ENCODE data around the gene OR9Q1.

The OR9Q1 gene

GRCh38 chr11:58133309-58134076 is 109.8 kb downstream of the OR9Q1 start:
- no peak for TF ChIP-seq POLR2A (IDR thresholded peaks at IDR 0.05; ENCODE audit: low read depth, low read length)
- no peak for FAIRE-seq
- no peak for DNase-seq (ENCODE audit: insufficient read length, low spot score)

GRCh38 chr11:58134151-58134550 is 110.5 kb downstream of the OR9Q1 start:
- FAIRE-seq (no peak), DNase-seq (ENCODE audit: insufficient read length, low spot score) (no peak)

DNA sequence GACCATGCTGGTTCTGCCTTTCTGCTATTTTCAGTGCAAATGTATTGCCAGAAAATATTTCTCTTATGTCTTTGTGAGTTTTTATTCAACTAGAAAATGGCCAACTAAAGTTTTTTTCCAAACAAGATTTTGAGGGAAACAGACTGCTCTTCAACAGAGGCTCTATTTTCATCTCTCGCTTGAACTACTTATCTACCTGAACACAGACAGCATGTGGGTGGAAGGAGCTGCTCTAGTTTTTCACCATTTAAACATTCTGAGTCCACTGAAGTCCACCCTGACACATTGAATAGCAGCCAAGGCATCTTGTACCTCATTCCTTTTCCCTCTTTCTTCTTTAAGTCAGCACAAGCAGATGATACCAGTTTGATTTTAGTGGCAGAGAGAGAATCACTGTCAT is 111.5 kb downstream of the OR9Q1 start:
- no peak for DNase-seq (ENCODE audit: insufficient read length, low spot score)
- no peak for TF ChIP-seq POLR2A (IDR thresholded peaks at IDR 0.05; ENCODE audit: low read depth, low read length)
- no peak for FAIRE-seq

More at GRCh38 chr11:58134151-58134550, 110.5 kb downstream of the OR9Q1 start:
- no peak for TF ChIP-seq POLR2A (IDR thresholded peaks at IDR 0.05; ENCODE audit: low read depth, low read length)

- no peak for FAIRE-seq
- no peak for DNase-seq (ENCODE audit: insufficient read length, low spot score)
- no peak for TF ChIP-seq POLR2A (IDR thresholded peaks at IDR 0.05; ENCODE audit: low read depth, low read length)
Measured at GRCh38 chr11:58142761-58143160, 119.1 kb downstream of the OR9Q1 start.

DNA sequence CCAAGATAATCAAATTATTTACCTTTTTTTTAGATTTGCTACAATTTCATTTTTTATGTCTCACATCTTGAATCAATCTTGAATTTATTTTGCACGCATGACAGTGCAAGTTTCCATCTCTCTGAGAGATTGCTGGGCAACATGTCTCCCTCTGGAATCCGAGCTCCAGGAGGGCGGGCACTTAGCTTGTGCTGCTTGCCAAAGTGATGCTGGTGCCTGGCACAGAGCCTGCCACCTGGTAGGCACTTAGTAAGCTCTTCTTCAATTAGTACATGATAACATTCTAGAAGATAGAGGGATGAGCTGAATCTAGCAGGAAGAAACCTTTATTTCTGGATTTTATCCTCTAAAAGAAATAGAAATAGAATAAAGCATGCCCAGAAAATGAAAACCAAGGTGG is 129.1 kb downstream of the OR9Q1 start:
- FAIRE-seq (no peak), DNase-seq (ENCODE audit: insufficient read length, low spot score) (no peak)
- TF ChIP-seq POLR2A (IDR thresholded peaks at IDR 0.05; ENCODE audit: low read depth, low read length), result no peak

DNA sequence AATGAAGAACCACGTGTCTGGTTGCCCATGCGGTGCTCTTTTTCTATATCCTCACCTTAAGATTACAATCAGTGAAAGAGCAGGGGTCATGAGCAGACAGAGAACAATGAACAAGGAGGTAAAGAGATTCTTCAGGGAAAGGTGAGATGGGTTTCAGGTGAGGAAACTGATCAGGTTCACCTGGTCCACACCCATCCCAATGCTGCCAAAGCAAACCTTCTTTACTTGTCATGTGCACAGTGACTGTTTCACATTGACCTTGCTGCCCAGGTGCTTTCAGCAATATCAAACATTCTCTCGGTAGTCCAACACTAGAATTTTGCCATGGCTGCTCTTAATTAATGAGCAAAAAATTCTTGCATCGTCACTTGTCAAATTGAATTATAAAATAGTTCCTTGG is 140.7 kb downstream of the OR9Q1 start:
- no peak for FAIRE-seq
- no peak for DNase-seq (ENCODE audit: insufficient read length, low spot score)
- no peak for TF ChIP-seq POLR2A (IDR thresholded peaks at IDR 0.05; ENCODE audit: low read depth, low read length)

DNA sequence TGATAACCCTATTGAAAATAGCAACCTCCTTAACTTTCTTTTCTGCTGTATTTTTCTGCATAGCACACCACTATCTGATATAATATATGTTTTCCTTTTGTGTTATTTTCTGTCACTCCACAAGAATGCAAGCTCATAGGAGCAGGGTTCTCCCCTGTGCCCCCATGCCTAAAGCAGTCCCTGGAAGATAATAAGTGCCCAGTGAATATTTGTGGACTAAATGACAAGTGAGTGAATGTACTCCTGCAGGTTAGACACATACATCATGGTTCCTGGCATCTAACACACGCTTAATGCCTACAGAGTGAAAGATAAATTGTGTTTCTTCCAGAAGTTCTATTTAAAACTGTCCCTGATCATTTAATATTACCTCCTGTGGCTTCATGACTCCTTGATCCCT is 141.3 kb downstream of the OR9Q1 start:
- DNase-seq (ENCODE audit: insufficient read length, low spot score) (no peak), FAIRE-seq (no peak)
- no peak for TF ChIP-seq POLR2A (IDR thresholded peaks at IDR 0.05; ENCODE audit: low read depth, low read length)

DNA sequence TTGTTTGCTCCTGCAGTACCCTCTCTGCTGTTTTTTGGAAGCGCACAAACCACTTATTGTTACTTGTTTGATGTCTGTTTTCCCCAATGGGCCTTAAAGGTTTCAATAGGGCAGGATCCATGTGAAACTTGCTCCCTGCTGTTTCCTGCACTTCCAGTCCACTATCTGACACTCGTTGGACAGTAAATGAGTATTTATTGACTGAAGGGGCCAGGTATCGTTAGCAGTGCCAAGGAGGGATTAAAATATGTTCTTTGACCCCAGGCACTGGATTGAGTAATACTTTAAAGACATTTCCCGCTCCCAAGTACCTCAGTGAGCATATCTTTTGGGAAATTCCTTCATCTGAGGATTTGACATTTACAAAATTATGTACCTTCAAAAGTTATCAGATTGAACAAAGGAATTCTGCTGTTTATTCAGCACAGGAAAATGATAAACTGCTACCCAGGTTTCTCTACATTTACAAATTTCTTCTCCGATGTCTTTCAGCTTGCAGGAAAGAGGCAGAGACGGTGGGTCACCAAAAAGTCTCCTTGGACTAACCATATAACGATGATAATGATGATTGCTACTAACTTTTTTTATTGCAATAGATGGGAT is 141.9 kb downstream of the OR9Q1 start:
- no peak for FAIRE-seq
- no peak for DNase-seq (ENCODE audit: insufficient read length, low spot score)
- no peak for TF ChIP-seq POLR2A (IDR thresholded peaks at IDR 0.05; ENCODE audit: low read depth, low read length)

DNA sequence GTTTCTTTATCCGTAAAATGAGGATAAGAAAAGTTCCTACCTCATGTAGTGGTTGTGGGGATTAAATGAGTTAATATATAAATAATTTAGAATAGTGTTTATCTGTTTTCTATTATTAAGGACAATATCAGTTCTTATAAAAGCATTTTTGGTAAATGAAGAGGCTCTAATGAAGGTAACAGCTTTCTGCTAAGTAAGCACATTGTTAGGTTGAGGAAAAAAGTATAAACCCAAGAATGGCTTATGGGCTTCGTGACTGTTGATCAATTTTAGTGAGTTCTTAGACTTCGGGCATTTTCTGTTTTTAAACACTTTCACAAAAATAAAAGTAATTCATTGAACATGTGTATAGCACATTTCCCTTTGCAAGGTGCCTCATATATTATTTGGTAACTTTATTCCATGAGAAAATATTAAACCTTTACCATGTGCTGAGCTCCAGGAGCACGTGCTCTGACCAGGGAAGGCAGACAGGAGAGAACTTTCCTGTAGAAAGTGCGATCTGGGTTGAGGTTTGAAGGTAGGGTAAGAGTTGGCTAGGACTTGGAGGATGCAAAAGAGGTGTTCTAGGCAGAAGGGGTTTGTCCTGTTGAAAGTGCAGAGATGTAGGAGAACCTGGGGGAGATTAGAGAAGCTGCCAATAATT is 153.9 kb downstream of the OR9Q1 start:
- no peak for TF ChIP-seq POLR2A (IDR thresholded peaks at IDR 0.05; ENCODE audit: low read depth, low read length)
- DNase-seq (ENCODE audit: insufficient read length, low spot score) (no peak), FAIRE-seq (no peak)

GRCh38 chr11:58178444-58178843 is 154.8 kb downstream of the OR9Q1 start:
- TF ChIP-seq POLR2A (IDR thresholded peaks at IDR 0.05; ENCODE audit: low read depth, low read length), result no peak
- FAIRE-seq (no peak), DNase-seq (ENCODE audit: insufficient read length, low spot score) (no peak)

DNA sequence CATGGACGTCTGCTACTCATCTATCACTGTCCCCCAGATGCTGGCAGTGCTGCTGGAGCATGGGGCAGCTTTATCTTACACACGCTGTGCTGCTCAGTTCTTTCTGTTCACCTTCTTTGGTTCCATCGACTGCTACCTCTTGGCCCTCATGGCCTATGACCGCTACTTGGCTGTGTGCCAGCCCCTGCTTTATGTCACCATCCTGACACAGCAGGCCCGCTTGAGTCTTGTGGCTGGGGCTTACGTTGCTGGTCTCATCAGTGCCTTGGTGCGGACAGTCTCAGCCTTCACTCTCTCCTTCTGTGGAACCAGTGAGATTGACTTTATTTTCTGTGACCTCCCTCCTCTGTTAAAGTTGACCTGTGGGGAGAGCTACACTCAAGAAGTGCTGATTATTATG is 156.0 kb downstream of the OR9Q1 start:
- no peak for DNase-seq (ENCODE audit: insufficient read length, low spot score)
- TF ChIP-seq POLR2A (IDR thresholded peaks at IDR 0.05; ENCODE audit: low read depth, low read length), result no peak
- FAIRE-seq, result no peak

- TF ChIP-seq POLR2A (IDR thresholded peaks at IDR 0.05; ENCODE audit: low read depth, low read length), result no peak
- FAIRE-seq (no peak), DNase-seq (ENCODE audit: insufficient read length, low spot score) (no peak)
Measured at GRCh38 chr11:58186938-58187337, 163.3 kb downstream of the OR9Q1 start.

DNA sequence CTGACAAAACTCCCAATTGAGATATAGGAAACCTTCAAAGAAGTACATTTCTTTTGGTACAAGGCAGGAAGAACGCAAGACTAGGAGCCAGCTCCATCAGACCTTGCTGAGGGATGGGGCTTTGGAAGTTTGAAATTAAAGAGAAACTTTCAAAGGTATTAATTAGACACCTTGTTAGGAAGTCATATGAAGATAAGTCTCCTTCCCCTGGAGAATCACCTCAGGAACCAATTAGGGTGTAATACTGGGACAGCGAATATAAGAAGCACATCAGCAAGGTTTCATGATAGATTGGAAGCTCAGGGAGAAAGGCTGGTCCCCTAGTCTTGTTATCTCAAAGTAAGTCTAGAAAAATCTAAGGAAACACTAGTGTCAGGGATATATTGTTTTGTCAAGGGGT is 165.1 kb downstream of the OR9Q1 start, which contains the start of gene OR9Q2:
TSS of gene OR9Q2 (plus strand) at position 301 of the 400 bp plus-strand sequence. CDS start 1,421 bp downstream, outside the sequence.
- no peak for TF ChIP-seq POLR2A (IDR thresholded peaks at IDR 0.05; ENCODE audit: low read depth, low read length)
- no peak for DNase-seq (ENCODE audit: insufficient read length, low spot score)
- no peak for FAIRE-seq

- FAIRE-seq, result no peak
- no peak for DNase-seq (ENCODE audit: insufficient read length, low spot score)
- TF ChIP-seq POLR2A (IDR thresholded peaks at IDR 0.05; ENCODE audit: low read depth, low read length), result no peak
Measured at GRCh38 chr11:58192229-58192628, 168.5 kb downstream of the OR9Q1 start.

DNA sequence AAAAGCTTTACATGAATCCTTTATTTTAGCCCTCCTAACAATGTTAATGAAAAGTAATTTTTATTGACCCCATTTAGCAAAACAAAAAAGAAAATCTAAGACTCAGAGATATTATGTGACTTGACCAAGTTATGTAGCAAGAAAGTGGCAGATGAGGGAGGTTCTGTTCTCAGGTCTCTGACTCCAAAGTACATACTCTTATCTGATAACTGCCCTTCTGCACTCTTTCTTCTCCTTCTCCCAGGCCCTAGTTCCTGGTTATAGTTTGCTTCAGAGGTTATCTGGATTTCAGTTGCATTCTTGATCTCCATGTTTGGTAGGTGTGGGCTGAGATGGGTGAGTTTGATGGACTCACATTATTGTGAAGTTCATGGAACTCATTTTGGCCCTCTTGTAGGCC is 169.7 kb downstream of the OR9Q1 start:
- FAIRE-seq (no peak), DNase-seq (ENCODE audit: insufficient read length, low spot score) (no peak)
- TF ChIP-seq POLR2A (IDR thresholded peaks at IDR 0.05; ENCODE audit: low read depth, low read length), result no peak

All from H54 (cell line).